Measurements from ENCODE around the gene NEU4.
"Not testable (repeated sequence)": the region's sequence is repeated elsewhere in the genome, so short reads cannot be mapped to it uniquely, and the experiment has no call there.

Gene NEU4

GRCh38 chr2:241799522-241800197 is 9.3 kb upstream of the NEU4 start:
- no peak for DNase-seq

- not testable (repeated sequence) for DNase-seq
Observed at GRCh38 chr2:241800198-241800903, 8.6 kb upstream of the NEU4 start.

GRCh38 chr2:241801611-241802420 is 7.2 kb upstream of the NEU4 start:
- DNase-seq: no peak

GRCh38 chr2:241802421-241803318 is 6.3 kb upstream of the NEU4 start:
- no peak for DNase-seq

GRCh38 chr2:241803387-241804325 is 5.3 kb upstream of the NEU4 start:
- DNase-seq: no peak

GRCh38 chr2:241804326-241805229 is 4.4 kb upstream of the NEU4 start:
- DNase-seq: no peak

- DNase-seq: not testable (repeated sequence)
Observed at GRCh38 chr2:241806217-241806616, 2.8 kb upstream of the NEU4 start.

GRCh38 chr2:241808051-241808720 is 807 bp upstream of the NEU4 start:
- no peak for DNase-seq

GRCh38 chr2:241809383-241810306 is 652 bp downstream of the NEU4 start:
- DNase-seq: no peak

- no peak for DNase-seq
Observed at GRCh38 chr2:241810307-241811200, 1.6 kb downstream of the NEU4 start.

GRCh38 chr2:241811201-241811951 is 2.4 kb downstream of the NEU4 start:
- DNase-seq: no peak

GRCh38 chr2:241811952-241812729 is 3.1 kb downstream of the NEU4 start:
- DNase-seq: no peak

- no peak for DNase-seq
Observed at GRCh38 chr2:241812730-241813643, 4.0 kb downstream of the NEU4 start.

GRCh38 chr2:241813644-241814392 is 4.8 kb downstream of the NEU4 start:
- DNase-seq: no peak

All from NCI-H187 (cell line).